PFSK-1 (cell line): Measurements from ENCODE around the gene ZMAT3.

Experiments
- POLR2AphosphoS5 ChIP-seq: IDR thresholded peaks from 2 replicates; pipeline ENCODE4 v1.6.1; 2012; ENCODE audit warnings: low read depth, mild to moderate bottlenecking, control low read depth, low read length, moderate library complexity
- REST ChIP-seq, 2 experiments: IDR thresholded peaks; 2 replicates each; pipeline versions ENCODE4 v1.6.1 to v1.8.0; 2011 to 2012; ENCODE audit warnings: low read depth in 2 of 2, low read length in 2 of 2, control low read depth in 1 of 2, inconsistent platforms in 1 of 2, mild to moderate bottlenecking in 1 of 2, moderate library complexity in 1 of 2; ENCODE audit not compliant: insufficient read depth in 1 of 2
- SIN3A ChIP-seq: IDR thresholded peaks from 2 replicates; pipeline ENCODE4 v1.6.1; 2012; ENCODE audit warnings: mild to moderate bottlenecking, low read length, moderate library complexity, borderline replicate concordance; ENCODE audit not compliant: insufficient read depth
- TAF1 ChIP-seq: IDR thresholded peaks from 2 replicates; pipeline ENCODE4 v1.6.1; 2012; ENCODE audit warnings: low read length, control low read depth, borderline replicate concordance; ENCODE audit not compliant: insufficient read depth

- TF ChIP-seq POLR2AphosphoS5 (no peak), SIN3A (no peak), REST (IDR thresholded peaks at IDR 0.05; ENCODE audit: insufficient read depth in 1 of 2, low read depth in 2 of 2, low read length in 2 of 2) (no peak), TAF1 (no peak)
These were observed 29.0 kb upstream of the ZMAT3 start for GRCh38 chr3:179100652-179101051.
